Choroid plexus epithelial cell (primary cell): ENCODE data around the gene SRGAP3.

Experiments used
- DNase-seq: peaks from one replicate; pipeline ENCODE4 v3.0.0-alpha.2; 2010; ENCODE audit warnings: low read depth
- H3K4me3 ChIP-seq: 2 replicates; pipeline ENCODE4 v1.5.1; 2011; ENCODE audit warnings: low read depth, mild to moderate bottlenecking, control low read depth, low read length, moderate library complexity
- CTCF ChIP-seq: conservative IDR thresholded peaks from 2 replicates; pipeline ENCODE4 v1.5.1; 2011; ENCODE audit warnings: low read depth, mild to moderate bottlenecking, control low read depth, inconsistent platforms, low read length, moderate library complexity

SRGAP3 gene

GRCh38 chr3:9204253-9204992 lies 45.0 kb downstream of the SRGAP3 start:
- H3K4me3 ChIP-seq = no peak overlapping the region

GRCh38 chr3:9203317-9203716 lies 46.1 kb downstream of the SRGAP3 start:
- TF ChIP-seq CTCF = no peak
- DNase-seq = no peak
- no peak overlapping the region for H3K4me3 ChIP-seq

More at GRCh38 chr3:9204253-9204992, 45.0 kb downstream of the SRGAP3 start:
- DNase-seq = no peak
- TF ChIP-seq CTCF = no peak

- no peak for TF ChIP-seq CTCF
- DNase-seq = no peak
- no peak overlapping the region for H3K4me3 ChIP-seq
Measured at GRCh38 chr3:9202546-9202945, 46.9 kb downstream of the SRGAP3 start.

- no peak for TF ChIP-seq CTCF
- no peak for DNase-seq
Measured at GRCh38 chr3:9201955-9202354, 47.5 kb downstream of the SRGAP3 start.

GRCh38 chr3:9201266-9201665 lies 48.2 kb downstream of the SRGAP3 start:
- no peak for DNase-seq
- no peak overlapping the region for H3K4me3 ChIP-seq
- no peak for TF ChIP-seq CTCF

More at GRCh38 chr3:9201955-9202354, 47.5 kb downstream of the SRGAP3 start:
- H3K4me3 ChIP-seq = no peak overlapping the region

- TF ChIP-seq CTCF = no peak
- no peak overlapping the region for H3K4me3 ChIP-seq
- DNase-seq = no peak
Measured at GRCh38 chr3:9199775-9200174, 49.7 kb downstream of the SRGAP3 start.

GRCh38 chr3:9198899-9199335 lies 50.5 kb downstream of the SRGAP3 start:
- no peak overlapping the region for H3K4me3 ChIP-seq

More at GRCh38 chr3:9198899-9199335, 50.5 kb downstream of the SRGAP3 start:
- DNase-seq = no peak
- TF ChIP-seq CTCF = no peak
